Measurements from ENCODE around the gene STIM1. TPM values are rescaled to one million over a fixed set of nuclear protein-coding genes. Genes with fewer than 3 reads are reported as not detected.

The STIM1 gene
- total RNA-seq, 1 donor from 2014 or later: 15.7 TPM

GRCh38 chr11:3914805-3915204 is 59.3 kb downstream of the STIM1 start:
- no peak for DNase-seq (ENCODE audit: low read depth in 2 of 2)

GRCh38 chr11:3916962-3917361 is 61.5 kb downstream of the STIM1 start:
- no peak for DNase-seq (ENCODE audit: low read depth in 2 of 2)

GRCh38 chr11:3920148-3920852 is 64.8 kb downstream of the STIM1 start:
- DNase-seq (ENCODE audit: low read depth in 2 of 2): no peak

GRCh38 chr11:3922056-3922455 is 66.6 kb downstream of the STIM1 start:
- DNase-seq (ENCODE audit: low read depth in 2 of 2): no peak

DNA sequence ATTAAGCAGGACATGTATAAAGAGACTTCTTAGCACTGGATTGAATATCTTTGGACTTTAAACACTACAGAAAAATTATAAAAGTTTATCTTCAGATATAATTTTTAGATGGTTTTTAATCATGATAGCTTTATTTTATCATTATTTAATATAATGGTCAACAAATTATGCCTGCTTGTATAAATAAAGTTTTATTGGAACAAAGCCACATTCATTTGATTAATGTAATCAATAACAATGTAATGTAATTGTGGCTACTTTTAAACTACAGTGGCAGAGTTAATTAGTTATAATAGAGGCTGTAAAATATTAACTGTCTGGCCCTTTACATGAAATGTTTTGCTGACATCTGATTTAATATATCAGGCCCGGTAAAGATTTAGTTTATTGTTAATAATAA is 70.0 kb downstream of the STIM1 start:
- no peak for DNase-seq (ENCODE audit: low read depth in 2 of 2)

- DNase-seq (ENCODE audit: low read depth in 2 of 2): no peak
Observed at GRCh38 chr11:3926458-3927095, 71.1 kb downstream of the STIM1 start.

DNA sequence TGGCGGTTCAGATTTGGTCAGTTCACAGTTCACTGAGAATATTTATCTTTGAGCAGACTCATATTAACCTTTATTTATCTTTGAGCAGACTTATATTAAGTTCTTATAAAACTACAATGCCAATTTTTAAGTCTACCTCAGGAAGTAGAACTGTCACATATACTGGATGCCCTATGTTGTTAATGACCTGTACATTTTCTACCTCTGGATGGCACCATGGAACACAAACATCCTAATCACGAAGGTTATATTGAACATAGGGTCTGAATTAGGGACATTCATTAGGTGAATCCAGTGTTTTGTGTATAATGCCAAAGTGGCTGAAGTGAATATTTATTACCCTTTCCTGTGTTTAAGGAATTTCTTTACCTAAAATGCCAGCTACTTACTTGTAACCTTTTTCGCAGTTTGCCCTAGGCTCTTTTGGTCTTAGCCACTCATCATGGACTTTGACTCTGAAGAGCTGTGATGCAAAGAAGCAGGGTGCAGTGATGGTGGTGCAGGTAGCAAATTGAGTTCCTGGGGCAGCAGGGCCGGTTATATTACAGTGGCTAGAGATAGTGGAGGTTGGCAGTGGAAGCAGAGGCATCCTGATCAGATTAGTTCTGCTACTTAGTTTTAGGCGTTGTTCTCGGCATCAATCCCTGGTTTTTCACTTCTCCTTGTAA is 71.8 kb downstream of the STIM1 start:
- DNase-seq (ENCODE audit: low read depth in 2 of 2): no peak

- DNase-seq (ENCODE audit: low read depth in 2 of 2): no peak
Observed at GRCh38 chr11:3929232-3929631, 73.8 kb downstream of the STIM1 start.

DNA sequence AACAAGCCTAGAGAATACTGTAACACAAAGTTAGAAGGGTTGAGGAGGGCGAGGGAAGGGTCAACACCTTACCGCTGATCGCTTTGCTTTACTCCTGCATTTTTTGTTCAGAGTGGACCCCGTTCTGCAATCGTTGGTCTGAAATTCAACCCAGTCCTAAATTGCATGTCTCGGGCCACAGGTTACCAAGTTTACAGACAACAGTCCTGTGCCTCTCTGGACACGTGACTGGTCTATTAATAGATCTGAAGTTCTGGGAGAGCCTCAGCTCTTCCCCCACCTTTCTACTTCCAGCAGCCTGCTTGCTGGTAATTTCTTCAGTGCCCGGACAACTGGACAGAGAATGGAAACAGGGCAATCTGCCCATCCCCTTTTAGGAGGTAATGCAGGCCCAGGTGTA is 74.2 kb downstream of the STIM1 start:
- no peak for DNase-seq (ENCODE audit: low read depth in 2 of 2)

DNA sequence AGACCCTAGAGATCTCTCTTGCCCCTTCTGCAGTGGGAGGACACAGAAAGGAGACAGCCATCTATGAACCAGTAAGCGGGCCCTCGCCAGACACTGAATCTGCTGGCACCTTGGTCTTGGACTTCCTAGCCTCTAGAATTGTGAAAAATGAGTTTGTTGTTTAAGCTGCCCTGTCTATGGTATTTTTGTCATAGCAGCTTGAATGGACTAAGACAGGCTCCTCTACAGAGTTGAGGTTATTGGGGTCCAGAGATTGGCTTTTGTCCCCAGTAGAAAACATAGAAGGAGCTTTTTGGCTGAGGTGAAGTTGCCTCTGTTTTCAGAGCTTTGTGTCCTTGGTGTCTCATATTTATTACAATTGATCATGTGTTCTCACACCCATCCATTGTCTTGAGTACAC is 77.2 kb downstream of the STIM1 start:
- DNase-seq (ENCODE audit: low read depth in 2 of 2): no peak

DNA sequence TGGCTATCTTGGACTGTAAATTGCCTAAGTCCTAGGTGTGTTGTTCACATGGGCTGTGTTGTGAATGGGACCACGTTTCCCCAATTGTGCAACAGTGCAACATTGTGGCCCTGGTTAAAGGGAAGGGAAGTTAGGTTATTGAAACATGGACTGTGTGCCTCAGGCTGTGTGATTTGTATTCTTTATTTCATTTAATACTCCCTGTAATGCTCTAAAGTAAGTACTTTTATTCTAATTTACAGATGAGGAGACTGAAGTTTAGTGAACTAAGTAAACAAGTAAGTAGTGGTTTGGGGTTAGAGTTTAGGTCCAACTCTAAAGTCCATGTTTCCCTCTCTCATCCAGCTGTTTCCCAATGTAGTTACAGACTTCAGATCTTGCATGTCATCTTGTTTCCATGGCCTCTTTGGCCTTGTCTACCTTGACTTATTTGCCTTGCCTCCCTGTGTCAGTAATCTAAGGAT is 77.7 kb downstream of the STIM1 start:
- no peak for DNase-seq (ENCODE audit: low read depth in 2 of 2)

DNA sequence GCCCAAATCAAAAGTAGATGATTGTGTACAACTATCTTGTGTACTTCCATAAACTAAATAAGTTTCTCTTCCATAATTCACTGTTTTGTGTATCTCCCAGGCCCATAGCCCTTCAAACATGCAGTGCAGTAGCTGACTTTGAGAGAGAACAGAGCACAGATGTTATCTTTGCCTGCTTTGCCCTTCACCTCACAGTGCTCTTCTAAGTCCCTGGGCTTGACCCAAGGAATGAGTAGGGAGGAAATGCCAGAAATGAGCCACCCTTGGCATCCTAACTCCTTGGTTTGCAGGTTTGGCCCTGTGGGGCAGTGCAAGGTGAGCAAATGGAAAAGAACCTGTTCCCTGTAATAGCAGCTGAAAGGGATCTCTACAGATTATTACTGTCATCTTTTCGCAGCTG is 79.2 kb downstream of the STIM1 start:
- no peak for DNase-seq (ENCODE audit: low read depth in 2 of 2)

DNA sequence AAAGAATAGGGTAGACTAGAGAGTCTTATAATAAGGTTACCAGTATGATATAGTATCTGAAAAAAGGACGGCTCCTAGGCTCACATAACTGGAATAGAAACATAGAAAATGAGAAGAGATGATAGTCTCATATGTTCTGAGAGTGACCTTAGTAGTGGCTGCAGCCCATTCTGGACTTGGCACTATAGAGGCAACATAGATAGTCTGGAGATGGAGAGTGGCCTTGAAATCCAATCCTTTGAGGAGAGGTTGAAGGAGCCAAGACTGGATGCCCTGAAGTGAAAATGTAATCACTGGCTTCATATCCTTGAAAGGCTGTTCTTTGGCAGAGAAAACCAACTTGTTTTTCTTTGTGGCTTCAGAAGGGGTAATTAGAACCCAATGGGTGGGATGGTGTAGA is 81.1 kb downstream of the STIM1 start:
- DNase-seq (ENCODE audit: low read depth in 2 of 2): no peak

- no peak for DNase-seq (ENCODE audit: low read depth in 2 of 2)
Observed at GRCh38 chr11:3939211-3939610, 83.7 kb downstream of the STIM1 start.

DNA sequence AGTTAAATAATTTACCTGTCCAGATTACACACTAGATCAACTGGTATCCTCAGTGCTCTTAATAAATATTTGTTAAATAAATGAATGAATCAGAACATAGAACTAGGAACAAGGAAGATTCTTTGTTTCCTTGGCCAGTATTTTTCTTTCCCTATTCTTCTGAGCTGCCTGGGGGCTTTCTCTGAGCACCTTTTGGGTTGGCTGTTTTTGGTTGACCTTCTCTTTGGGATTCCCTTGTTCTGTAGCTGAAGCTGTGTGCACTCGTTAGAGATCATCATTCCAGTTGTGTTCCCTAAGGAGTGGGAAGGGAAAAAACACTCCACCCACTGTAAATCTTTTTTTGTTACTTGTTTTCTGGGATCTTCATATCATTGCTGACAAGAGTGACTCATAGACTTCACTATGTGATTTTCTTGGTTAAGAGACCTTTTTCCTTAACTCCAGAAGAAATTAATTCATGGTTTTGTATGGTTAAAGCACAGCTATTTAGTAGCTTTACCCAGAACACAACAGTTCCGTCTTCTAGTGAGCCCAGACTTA is 84.3 kb downstream of the STIM1 start:
- DNase-seq (ENCODE audit: low read depth in 2 of 2): no peak

DNA sequence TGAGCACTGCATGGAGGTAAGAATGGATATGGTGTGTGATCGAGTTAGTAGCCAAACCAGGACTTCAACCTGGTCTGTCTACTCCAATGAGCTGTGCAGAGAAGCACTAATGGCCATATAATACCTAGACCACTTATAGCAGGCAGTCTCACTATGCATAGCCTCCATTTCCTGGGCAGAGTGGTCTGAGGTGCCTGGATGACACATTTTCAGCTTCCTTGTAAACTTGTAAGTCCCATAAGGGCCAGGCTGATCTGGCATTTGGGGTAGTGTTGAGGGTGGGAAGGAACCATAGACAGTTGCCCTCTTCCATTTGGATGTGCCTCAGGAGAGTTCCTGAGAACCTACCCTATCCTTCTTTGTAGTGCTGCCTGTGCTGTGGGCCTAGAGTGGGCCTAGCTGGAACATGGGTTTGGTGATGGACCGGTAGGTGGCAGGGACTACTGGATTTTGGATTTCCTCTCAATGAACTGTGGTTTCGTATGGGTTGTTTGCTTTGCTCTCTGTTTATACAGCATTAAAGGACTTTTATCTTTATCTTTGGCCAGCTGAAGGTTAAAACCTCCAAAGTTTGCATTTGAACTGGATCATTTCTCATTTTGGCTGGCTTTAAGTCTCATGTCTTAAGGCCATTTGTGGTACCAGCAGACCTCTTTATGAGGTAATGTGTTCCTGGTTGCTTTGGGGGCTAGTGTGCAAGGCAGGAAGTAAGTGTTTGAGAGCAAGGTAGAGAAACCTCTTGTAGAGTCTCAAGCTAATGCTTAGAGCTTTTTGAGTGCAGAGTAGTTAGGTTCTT is 86.9 kb downstream of the STIM1 start:
- DNase-seq (ENCODE audit: low read depth in 2 of 2): no peak

- DNase-seq (ENCODE audit: low read depth in 2 of 2): peak in 1 of 2 donors; percentile 49
Observed at GRCh38 chr11:3942956-3943497, 87.6 kb downstream of the STIM1 start.

- no peak for DNase-seq (ENCODE audit: low read depth in 2 of 2)
Observed at GRCh38 chr11:3944198-3944597, 88.7 kb downstream of the STIM1 start.

DNA sequence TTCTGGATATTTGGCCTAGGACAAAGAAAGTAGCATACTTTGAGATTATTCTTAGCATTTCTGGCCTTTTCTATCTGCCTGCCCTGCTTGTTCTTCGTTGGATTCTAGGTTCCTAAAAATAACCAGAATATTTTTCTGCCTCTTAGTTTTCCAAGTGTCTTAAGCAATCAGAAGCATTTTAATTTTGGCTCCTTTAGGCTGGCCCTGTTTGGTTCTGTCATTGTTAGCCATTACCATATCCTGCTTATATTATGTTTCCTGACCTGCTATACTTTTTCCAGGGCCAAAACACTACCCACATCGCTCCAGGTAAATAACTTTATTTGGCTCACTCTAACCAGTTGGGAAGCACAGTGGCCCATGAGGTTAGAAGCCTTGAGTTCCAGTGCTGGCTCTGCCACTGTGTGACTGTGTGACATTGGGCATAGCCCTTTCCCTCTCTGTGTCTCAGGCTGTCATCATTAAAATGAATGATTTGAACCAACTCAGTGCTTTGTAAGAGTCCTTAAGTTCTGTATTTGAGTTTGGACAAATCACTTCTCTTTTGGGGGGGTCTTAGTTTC is 91.1 kb downstream of the STIM1 start:
- peak in 1 of 2 donors; percentile 2 for DNase-seq (ENCODE audit: low read depth in 2 of 2)

- peak; percentile 70 to 85 for DNase-seq (ENCODE audit: low read depth in 2 of 2)
Observed at GRCh38 chr11:3947061-3947460, 91.6 kb downstream of the STIM1 start.

DNA sequence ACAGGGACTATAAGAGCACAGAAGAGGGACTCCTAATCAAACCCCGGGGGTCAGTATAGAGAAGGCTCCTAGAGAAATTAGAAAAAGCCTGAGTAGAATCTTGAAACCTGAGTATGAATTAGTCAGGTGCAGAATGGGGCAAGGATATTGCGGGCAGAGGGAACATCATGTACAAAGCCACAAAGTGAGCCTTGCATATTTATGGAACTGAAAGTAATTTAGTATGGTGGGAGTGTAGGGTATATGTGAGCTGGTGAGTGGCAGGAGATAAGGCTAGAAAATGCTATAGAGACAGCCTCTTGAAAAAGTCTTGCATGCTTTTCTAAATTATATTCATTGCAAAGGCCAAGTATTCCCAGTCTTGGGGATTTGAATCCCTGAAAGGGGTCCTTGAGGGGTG is 93.7 kb downstream of the STIM1 start:
- no peak for DNase-seq (ENCODE audit: low read depth in 2 of 2)

Measured in dermis microvascular lymphatic vessel endothelial cell (primary cell).